GM12892 (cell line): ENCODE measurements around the gene HBG2.

Experiments used
- DNase-seq: peaks from one replicate; pipeline ENCODE4 v3.0.0; 2011; ENCODE audit not compliant: insufficient read length
- FAIRE-seq: peaks from 2 replicates; lab custom pipeline; 2011; peaks lifted over from hg19 to GRCh38; lab: Jason Lieb, UNC
- POLR2A ChIP-seq: IDR thresholded peaks from 2 replicates; pipeline ENCODE4 v1.6.1; 2011; ENCODE audit warnings: low read depth, low read length, control low read depth
- POLR2AphosphoS5 ChIP-seq: IDR thresholded peaks from 2 replicates; pipeline ENCODE4 v1.6.1; 2011; ENCODE audit warnings: low read depth, low read length, control low read depth
- TAF1 ChIP-seq: IDR thresholded peaks from 2 replicates; pipeline ENCODE4 v1.6.1; 2011; ENCODE audit warnings: low read depth, mild to moderate bottlenecking, control low read depth, low read length, borderline replicate concordance

Gene HBG2

GRCh38 chr11:5288906-5289550, 34.4 kb upstream of the HBG2 start:
- no peak for DNase-seq
- no peak for FAIRE-seq
- no peak for TF ChIP-seq TAF1
- no peak for TF ChIP-seq POLR2AphosphoS5
- TF ChIP-seq POLR2A, result no peak

- FAIRE-seq, result no peak
- no peak for DNase-seq
- TF ChIP-seq POLR2AphosphoS5, result no peak
- TF ChIP-seq TAF1, result no peak
- no peak for TF ChIP-seq POLR2A
Observed at GRCh38 chr11:5288108-5288905, 33.7 kb upstream of the HBG2 start.

- no peak for DNase-seq
- TF ChIP-seq TAF1, result no peak
- no peak for TF ChIP-seq POLR2AphosphoS5
- no peak for TF ChIP-seq POLR2A
- FAIRE-seq, result no peak
Observed at GRCh38 chr11:5286901-5287300, 32.3 kb upstream of the HBG2 start.

GRCh38 chr11:5286351-5286750, 31.8 kb upstream of the HBG2 start:
- DNase-seq (no peak), FAIRE-seq (no peak)
- TF ChIP-seq POLR2A (no peak), TAF1 (no peak), POLR2AphosphoS5 (no peak)

GRCh38 chr11:5285703-5286340, 31.2 kb upstream of the HBG2 start:
- TF ChIP-seq POLR2A (no peak), POLR2AphosphoS5 (no peak), TAF1 (no peak)
- FAIRE-seq, result no peak
- no peak for DNase-seq

GRCh38 chr11:5284637-5285036, 30.1 kb upstream of the HBG2 start:
- DNase-seq (no peak), FAIRE-seq (no peak)
- TF ChIP-seq TAF1 (no peak), POLR2A (no peak), POLR2AphosphoS5 (no peak)

GRCh38 chr11:5283882-5284281, 29.3 kb upstream of the HBG2 start:
- TF ChIP-seq POLR2A, result no peak
- no peak for TF ChIP-seq TAF1
- no peak for FAIRE-seq
- no peak for DNase-seq

- FAIRE-seq, result no peak
- no peak for TF ChIP-seq POLR2A
- no peak for TF ChIP-seq POLR2AphosphoS5
- no peak for TF ChIP-seq TAF1
- no peak for DNase-seq
Observed at GRCh38 chr11:5283086-5283485, 28.5 kb upstream of the HBG2 start.

- TF ChIP-seq POLR2AphosphoS5 (no peak), POLR2A (no peak), TAF1 (no peak)
- FAIRE-seq, result no peak
Observed at GRCh38 chr11:5282628-5283027, 28.0 kb upstream of the HBG2 start.

GRCh38 chr11:5281596-5281995, 27.0 kb upstream of the HBG2 start:
- DNase-seq, result no peak
- TF ChIP-seq TAF1 (no peak), POLR2A (no peak), POLR2AphosphoS5 (no peak)
- no peak for FAIRE-seq

More at GRCh38 chr11:5282628-5283027, 28.0 kb upstream of the HBG2 start:
- DNase-seq, result no peak

- no peak for TF ChIP-seq TAF1
- TF ChIP-seq POLR2AphosphoS5, result no peak
- TF ChIP-seq POLR2A, result no peak
- DNase-seq (peak; percentile 5), FAIRE-seq (peak; percentile 14)
Observed at GRCh38 chr11:5280582-5281102, 26.1 kb upstream of the HBG2 start.
